ENCODE measurements around the gene IRX2. TPM values are rescaled to one million over a fixed set of nuclear protein-coding genes. Genes with fewer than 3 reads are reported as not detected.
A peak's percentile ranks its signal among the peaks of the same experiment; 100 is the strongest.

Gene IRX2
- total RNA-seq, 1 donor from 2014 or later: 4.2 TPM

GRCh38 chr5:2748861-2749513 is 2.5 kb downstream of the IRX2 start:
- H3K4me1 Mint-ChIP-seq (ENCODE audit: low read depth): peaks cover 6% of the 10 kb centered on the region
- DNase-seq (ENCODE audit: low spot score, unreplicated experiment): no peak
- H3K27me3 Mint-ChIP-seq: peaks cover 66% of the 10 kb centered on the region
- peaks cover 7% of the 10 kb centered on the region for H3K36me3 Mint-ChIP-seq (ENCODE audit: insufficient read depth)
- no peak overlapping the region for H3K27ac Mint-ChIP-seq
- peaks cover 3% of the 10 kb centered on the region for H3K9me3 Mint-ChIP-seq (ENCODE audit: low read depth)
- no peak for TF ChIP-seq CTCF (IDR thresholded peaks at IDR 0.05; ENCODE audit: unreplicated experiment)
- no peak overlapping the region for H3K4me3 Mint-ChIP-seq (ENCODE audit: low read depth)

- peaks cover 10% of the 10 kb centered on the region for H3K4me1 Mint-ChIP-seq (ENCODE audit: low read depth)
- peaks cover 3% of the 10 kb centered on the region for H3K9me3 Mint-ChIP-seq (ENCODE audit: low read depth)
- H3K4me3 Mint-ChIP-seq (ENCODE audit: low read depth): no peak overlapping the region
- no peak for TF ChIP-seq CTCF (IDR thresholded peaks at IDR 0.05; ENCODE audit: unreplicated experiment)
- no peak overlapping the region for H3K27ac Mint-ChIP-seq
- H3K36me3 Mint-ChIP-seq (ENCODE audit: insufficient read depth): peaks cover 7% of the 10 kb centered on the region
- H3K27me3 Mint-ChIP-seq: peaks cover 66% of the 10 kb centered on the region
- DNase-seq (ENCODE audit: low spot score, unreplicated experiment): no peak
Observed at GRCh38 chr5:2748179-2748860, 3.2 kb downstream of the IRX2 start.

- Mint-ChIP-seq H3K4me3 (ENCODE audit: low read depth) (no peak overlapping the region), H3K36me3 (ENCODE audit: insufficient read depth) (peaks cover 7% of the 10 kb centered on the region), H3K4me1 (ENCODE audit: low read depth) (peaks cover 10% of the 10 kb centered on the region), H3K9me3 (ENCODE audit: low read depth) (peaks cover 3% of the 10 kb centered on the region), H3K27me3 (peaks cover 66% of the 10 kb centered on the region), H3K27ac (no peak overlapping the region)
- DNase-seq (ENCODE audit: low spot score, unreplicated experiment): no peak
- TF ChIP-seq CTCF (IDR thresholded peaks at IDR 0.05; ENCODE audit: unreplicated experiment): no peak
Observed at GRCh38 chr5:2747363-2748162, 3.9 kb downstream of the IRX2 start.

- no peak overlapping the region for H3K27ac Mint-ChIP-seq
- no peak for DNase-seq (ENCODE audit: low spot score, unreplicated experiment)
- peaks cover 3% of the 10 kb centered on the region for H3K9me3 Mint-ChIP-seq (ENCODE audit: low read depth)
- H3K4me1 Mint-ChIP-seq (ENCODE audit: low read depth): peaks cover 12% of the 10 kb centered on the region
- H3K4me3 Mint-ChIP-seq (ENCODE audit: low read depth): no peak overlapping the region
- H3K27me3 Mint-ChIP-seq: peaks cover 70% of the 10 kb centered on the region
- peaks cover 7% of the 10 kb centered on the region for H3K36me3 Mint-ChIP-seq (ENCODE audit: insufficient read depth)
- TF ChIP-seq CTCF (IDR thresholded peaks at IDR 0.05; ENCODE audit: unreplicated experiment): no peak
Observed at GRCh38 chr5:2746561-2747032, 4.9 kb downstream of the IRX2 start.

GRCh38 chr5:2744485-2744884 is 7.0 kb downstream of the IRX2 start:
- DNase-seq (ENCODE audit: low spot score, unreplicated experiment): no peak
- Mint-ChIP-seq H3K27ac (peak overlapping the region; percentile 26), H3K36me3 (ENCODE audit: insufficient read depth) (peaks cover 3% of the 10 kb centered on the region), H3K27me3 (peaks cover 74% of the 10 kb centered on the region), H3K4me3 (ENCODE audit: low read depth) (no peak overlapping the region), H3K9me3 (ENCODE audit: low read depth) (peaks cover 2% of the 10 kb centered on the region), H3K4me1 (ENCODE audit: low read depth) (peaks cover 11% of the 10 kb centered on the region)
- TF ChIP-seq CTCF (IDR thresholded peaks at IDR 0.05; ENCODE audit: unreplicated experiment): no peak

Measured in progenitor cell of endocrine pancreas (in vitro differentiated cells).